Fibroblast of skin of right quadriceps (primary cell): ENCODE data around the gene USP15.
"Not testable (repeated sequence)": the region's sequence is repeated elsewhere in the genome, so short reads cannot be mapped to it uniquely, and the experiment has no call there.

Source experiments
- DNase-seq: peaks from one replicate; pipeline ENCODE4 v3.0.0-alpha.2; 2013

USP15 gene

DNA sequence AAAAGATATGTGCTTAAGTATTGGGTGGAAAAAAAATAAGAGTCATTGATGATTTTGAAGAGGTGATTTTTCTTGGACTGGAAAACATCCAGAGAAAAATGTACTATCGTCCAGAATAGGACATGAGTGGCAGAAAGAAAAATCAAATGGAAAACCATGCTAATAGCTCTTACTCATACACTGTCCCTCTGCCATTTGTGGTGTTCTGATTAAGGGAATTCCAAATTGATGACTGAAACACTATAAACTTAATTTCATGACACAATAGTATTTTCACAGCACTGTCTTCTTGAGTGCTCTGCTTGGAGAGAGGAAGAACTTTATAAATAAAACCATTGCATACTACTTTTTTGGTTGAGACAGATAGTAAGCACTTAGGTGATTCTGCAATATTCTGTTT lies 72.4 kb downstream of the USP15 start:
- DNase-seq: no peak

DNA sequence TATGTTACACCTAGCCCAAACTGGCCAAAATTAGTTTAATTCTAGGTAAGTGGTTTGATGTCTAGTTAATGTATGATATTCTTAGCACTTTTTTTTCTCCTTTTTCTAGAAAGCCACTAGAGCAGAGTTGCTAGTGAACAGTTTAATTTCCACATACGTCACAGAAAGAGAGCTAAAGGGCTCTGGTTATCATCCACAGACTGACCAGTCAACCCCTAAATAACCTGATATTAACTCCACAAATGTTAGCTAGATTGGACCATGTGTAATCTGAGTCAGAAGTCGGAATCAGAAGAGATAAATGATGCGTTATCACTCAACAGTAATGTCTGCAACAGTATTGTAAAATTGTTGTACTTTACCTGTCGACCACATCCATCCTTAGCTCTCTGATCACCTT lies 74.9 kb downstream of the USP15 start:
- no peak for DNase-seq

DNA sequence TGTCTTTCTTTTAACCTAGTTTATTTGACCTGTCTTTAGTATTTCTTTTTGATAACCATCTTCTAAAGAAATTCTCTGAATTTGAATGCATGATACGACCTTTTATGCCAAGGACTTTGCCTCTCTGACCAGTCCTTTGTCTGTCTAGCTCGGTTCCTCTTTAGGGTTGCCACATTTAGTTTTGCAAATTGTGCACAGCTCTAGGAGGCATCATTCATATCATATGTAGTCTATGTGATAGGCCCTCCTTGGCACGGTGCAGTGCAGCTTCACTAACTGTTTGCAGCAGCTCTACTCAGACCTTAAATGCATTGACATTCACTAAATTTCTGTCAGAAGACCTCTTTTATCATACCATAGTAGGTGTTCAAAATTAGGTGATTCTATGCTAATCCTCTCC lies 75.6 kb downstream of the USP15 start:
- no peak for DNase-seq

DNA sequence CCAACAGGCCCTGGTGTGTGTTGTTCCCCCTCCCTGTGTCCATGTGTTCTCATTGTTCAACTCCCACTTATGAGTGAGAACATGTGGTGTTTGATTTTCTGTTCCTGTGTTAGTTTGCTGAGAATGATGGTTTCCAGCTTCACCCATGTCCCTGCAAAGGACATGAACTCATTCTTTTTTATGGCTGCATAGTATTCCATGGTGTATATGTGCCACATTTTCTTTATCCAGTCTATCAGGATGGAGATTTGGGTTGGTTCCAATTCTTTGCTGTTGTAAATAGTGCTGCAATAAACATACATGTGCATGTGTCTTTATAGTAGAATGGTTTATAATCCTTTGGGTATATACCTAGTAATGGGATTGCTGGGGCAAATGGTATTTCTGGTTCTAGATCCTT lies 77.4 kb downstream of the USP15 start:
- not testable (repeated sequence) for DNase-seq

DNA sequence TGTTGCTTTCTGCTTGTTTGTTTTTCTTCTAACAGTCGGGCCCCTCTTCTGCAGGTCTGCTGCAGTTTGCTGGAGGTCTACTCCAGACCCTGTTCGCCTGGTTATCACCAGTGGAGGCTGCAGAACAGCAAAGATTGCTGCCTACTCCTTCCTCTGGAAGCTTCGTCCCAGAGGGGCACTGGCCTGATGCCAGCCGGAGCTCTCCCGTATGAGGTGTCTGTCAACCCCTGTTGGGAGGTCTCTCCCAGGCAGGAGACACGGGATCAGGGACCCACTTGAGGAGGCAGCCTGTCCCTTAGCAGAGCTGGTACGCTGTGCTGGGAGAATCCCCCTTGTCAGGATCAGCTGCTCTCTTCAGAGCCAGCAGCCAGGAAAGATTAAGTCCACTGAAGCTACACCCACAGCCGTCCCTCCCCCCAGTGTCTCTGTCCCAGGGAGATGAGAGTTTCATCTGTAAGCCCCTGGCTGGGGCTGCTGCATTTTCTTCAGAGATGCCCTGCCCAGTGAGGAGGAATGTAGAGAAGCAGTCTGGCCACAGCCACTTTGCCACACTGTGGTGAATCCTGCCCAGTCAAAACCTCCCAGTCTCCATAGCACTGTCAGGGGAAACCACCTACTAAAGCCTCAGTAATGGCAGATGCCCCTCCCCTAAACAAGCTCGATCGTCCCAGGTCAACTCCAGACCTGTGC lies 82.6 kb downstream of the USP15 start:
- DNase-seq: not testable (repeated sequence)

DNA sequence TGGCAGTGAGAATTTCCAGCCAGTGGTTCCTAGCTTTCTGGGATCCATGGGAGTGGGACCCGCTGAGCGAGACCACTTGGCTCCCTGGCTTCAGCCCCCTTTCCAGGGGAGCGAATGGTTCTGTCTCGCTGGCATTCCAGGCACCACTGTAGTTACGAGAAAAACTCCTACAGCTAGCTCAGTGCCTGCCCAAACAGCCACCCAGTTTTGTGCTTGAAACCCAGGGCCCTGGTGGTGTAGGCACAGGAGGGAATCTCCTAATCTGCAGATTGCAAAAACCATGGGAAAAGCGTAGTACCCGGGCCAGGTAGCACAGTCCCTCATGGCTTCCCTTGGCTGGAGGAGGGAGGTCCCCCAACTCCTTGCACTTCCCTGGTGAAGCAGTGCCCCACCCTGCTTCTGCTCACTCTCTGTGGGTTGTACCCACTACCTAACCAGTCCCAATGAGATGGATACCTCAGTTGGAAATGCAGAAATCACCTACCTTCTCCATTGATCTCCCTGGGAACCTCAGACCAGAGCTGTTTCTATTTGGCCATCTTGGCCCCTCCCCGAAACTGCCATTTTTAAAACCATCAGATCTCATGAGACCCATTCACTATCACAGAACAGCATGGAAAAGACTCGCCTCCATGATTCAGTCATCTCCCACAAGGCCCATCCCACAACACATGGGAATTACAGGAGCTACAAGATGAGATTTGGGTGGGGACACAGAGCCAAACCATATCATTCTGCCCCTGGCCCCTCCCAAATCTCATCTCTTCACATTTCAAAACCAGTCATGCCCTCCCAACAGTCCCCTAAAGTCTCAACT lies 83.3 kb downstream of the USP15 start:
- DNase-seq: not testable (repeated sequence)

DNA sequence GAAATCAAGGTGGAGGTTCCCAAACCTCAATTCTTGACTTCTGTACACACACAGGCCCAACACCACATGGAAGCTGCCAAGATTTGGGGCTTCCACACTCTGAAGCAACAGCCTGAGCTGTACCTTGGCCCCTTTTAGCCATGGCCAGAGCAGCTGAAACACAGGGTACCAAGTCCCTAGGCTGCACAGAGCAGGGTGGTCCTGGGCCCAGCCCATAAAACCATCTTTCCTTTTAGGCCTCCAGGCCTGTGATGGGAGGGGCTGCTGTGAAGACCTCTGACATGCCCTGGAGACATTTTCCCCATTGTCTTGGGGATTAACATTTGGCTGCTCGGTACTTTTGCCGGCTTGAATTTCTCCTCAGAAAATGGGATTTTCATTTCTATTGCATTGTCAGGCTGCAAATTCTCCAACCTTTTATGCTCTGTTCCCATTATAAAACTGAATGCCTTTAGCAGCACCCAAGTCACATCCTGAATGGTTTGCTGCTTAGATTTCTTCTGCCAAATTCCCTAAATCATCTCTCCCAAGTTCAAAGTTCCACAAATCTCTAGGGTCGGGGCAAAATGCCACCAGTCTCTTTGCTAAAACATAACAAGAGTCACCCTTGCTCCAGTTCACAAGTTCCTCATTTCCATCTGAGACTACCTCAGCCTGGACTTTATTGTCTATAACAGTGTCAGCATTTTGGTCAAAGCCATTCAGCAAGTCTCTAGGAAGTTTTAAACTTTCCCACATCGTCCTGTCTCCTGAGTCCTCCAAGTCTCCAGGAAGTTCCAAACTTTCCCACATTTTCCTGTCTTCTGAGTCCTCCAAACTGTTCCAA lies 84.7 kb downstream of the USP15 start:
- not testable (repeated sequence) for DNase-seq

DNA sequence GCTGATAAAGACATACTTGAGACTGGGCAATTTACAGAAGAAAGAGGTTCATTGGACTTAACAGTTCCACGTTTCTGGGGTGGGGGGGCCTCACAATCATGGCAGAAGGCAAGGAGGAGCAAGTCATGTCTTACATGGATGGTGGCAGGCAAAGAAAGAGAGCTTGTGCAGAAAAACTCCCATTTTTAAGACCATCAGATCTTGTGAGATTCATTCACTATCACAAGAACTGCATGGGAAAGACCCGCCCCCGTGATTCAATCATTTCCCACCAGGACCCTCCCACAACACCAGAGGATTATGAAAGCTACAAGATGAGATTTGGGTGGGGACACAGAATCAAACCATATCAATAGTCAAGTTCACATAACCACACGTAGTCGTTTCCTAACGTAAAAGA lies 85.5 kb downstream of the USP15 start:
- DNase-seq: no peak

DNA sequence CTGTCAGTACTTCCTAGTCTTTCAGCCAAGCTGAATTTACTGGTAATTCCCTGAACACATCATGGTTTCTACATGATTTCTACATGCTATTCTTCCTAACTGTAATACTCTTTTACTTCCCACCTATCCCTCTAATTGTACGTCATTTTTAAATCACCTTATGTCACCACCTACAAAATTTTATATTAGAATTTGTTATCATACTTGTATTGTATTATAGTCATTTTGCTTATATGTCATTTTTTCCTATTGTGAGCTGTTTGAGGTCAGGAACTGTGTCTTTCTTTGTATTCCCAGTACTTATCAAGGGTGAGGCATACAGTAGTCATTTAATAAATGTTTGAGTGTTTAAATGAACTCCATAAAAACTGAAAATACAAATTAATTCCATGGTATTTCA lies 86.6 kb downstream of the USP15 start:
- DNase-seq: no peak

DNA sequence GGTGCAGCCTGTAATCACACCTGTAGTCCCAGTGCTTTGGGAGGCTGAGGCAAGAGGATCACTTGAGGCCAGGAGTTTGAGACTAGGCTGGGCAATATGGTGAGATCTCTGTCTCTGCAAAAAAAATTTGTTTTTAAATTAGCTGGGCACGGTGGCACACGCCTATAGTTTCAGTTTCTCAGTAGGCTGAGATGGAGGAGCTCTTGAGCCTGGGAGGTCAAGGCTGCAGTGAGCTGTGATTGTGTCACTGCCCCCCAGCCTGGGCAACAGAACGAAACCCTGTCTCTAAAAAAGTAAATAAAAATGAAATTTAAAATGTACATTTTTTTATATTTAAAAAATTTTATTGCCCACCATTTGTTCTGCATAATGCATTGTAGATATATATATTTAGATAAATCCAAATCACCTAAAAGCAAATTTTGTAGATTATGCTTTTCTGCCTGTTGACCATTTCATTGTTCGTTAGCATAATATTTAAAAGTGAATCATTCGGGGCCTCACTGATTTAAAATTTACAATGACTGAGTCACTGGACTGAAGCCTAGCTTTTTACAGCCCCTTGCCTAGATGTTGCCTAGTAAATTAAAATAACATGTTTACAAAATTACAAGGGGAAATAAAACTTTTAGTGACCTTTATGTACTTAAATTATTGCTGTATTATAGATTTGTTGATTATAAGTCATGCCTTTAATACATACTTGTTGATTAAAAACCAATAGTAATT lies 87.9 kb downstream of the USP15 start:
- peak; percentile 36 for DNase-seq

DNA sequence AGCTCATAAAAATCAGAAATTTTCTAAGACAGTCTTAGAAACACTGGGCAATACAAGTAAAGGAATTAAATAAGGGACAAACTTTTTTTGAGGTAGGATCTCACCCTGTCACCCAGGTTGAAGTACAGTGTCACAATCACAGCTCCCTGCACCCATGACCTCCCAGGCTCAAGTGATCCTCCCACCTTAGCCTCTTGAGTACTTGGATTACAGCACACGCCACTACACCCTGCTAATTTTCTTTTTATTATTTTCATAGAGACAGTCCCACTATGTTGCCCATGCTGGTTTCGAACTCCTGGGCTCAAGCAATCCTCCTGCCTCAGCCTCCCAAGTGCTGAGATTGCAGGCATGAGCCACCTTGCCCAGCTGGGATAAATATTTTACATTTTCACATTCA lies 90.3 kb downstream of the USP15 start:
- DNase-seq: no peak

DNA sequence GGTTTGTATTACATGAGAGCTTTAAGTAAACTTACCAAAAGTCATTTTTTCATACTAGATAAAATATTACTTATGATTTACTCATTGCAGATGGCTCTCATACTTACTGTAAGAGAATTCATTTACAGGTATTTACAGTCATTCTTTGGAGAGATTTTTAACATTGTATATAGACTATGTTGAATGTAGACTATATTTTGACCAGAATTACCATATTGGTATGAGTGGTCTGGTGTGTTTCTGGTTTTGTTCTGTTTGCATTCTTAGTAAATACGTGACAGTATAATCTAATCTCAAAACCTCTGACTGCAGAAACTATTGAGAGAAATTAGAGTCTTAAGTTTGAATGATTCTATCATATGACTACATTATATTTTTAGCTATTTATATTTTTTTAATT lies 91.1 kb downstream of the USP15 start:
- no peak for DNase-seq

DNA sequence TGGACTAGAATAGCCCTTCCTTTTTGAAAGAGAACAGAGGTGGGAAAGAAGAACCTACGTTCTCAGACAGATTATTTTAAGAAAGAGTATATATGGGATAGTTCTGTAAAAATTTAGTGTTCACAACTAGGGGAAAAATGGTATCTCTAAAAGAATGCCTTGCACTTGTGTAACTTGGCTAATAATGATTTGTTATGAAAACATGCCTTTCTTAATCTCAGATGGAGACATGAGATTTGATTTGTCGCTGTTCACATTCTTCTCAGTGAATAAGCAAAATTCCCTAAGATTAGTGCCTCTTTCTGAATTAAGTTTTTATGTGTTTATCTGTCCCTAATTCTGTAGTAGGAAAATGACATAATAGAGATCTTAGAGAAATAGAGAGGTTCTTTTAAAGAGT lies 100.8 kb downstream of the USP15 start:
- DNase-seq: peak; percentile 3

DNA sequence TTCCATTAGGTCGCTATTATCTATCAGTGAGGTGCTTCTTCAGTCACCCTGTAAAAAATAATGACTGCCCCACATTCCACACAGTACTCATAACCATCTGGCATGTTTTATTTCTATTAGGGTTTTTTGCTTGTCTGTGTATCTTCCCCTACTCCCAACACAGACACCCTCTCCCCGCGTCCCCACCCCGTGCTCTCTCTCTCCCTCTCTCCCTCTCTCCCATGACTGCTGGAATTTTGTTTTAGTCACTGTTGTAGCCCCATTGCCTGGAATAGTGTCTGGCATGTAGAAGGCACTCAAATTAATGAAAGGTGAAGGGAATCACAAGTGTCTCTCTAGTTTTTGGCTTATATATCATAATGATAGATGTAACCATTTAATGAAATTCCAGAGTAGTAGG lies 103.3 kb downstream of the USP15 start:
- DNase-seq: no peak

DNA sequence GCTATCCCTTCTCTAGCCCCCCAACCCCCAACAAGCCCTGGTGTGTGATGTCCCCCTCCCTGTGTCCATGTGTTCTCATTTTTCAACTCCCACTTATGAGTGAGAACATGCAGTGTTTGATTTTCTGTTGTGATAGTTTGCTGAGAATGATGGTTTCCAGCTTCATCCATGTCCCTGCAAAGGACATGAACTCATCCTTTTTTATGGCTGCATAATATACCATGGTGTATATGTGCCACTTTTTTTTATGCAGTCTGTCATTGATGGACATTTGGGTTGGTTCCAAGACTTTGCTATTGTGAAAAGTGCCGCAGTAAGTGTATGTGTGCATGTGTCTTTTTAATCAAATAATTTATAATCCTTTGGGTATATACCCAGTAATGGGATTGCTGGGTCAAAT lies 104.5 kb downstream of the USP15 start:
- not testable (repeated sequence) for DNase-seq

DNA sequence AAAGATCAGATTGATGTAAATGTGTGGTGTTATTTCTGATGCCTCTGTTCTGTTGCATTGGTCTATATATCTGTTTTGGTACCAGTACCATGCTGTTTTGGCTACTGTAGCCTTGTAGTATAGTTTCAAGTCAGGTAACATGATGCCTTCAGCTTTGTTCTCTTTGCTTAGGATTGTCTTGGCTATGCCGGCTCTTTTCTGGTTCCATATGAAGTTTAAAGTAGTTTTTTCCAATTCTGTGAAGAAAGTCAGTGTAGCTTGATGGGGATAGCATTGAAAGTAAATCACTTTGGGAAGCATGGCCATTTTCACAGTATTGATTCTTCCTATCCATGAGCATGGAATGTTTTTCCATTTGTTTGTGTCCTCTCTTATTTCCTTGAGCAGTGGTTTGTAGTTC lies 105.6 kb downstream of the USP15 start:
- not testable (repeated sequence) for DNase-seq

DNA sequence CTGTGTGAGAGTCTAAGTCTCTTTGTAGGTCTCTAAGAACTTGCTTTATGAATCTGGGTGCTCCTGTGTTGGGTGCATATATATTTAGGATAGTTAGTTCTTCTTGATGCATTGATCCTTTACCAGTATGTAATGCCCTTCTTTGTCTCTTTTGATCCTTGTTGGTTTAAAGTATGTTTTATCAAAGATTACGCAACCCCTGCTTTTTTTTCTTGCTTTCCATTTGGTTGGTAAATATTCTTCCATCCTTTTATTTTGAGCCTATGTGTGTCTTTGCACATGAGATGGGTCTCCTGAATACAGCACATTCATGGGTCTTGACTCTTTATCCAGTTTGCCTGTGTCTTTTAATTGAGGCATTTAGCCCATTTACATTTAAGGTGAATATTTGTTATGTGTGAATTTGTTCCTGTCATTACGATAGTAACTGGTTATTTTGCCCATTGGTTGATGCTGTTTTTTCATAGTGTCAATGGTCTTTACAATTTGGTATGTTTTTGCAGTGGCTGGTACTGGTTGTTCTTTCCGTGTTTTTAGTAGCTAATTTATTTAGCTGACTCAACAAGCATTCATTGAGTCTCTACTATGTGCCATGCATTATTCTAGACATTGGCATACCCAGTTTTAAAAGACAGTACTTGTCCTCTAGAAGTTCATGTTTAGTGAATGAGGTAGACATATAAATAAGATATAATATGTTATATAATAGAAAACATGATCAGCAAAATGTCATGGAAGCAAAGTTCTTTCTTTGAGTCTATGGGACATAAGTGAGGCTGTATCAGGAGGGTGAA lies 108.4 kb downstream of the USP15 start:
- DNase-seq: not testable (repeated sequence)

DNA sequence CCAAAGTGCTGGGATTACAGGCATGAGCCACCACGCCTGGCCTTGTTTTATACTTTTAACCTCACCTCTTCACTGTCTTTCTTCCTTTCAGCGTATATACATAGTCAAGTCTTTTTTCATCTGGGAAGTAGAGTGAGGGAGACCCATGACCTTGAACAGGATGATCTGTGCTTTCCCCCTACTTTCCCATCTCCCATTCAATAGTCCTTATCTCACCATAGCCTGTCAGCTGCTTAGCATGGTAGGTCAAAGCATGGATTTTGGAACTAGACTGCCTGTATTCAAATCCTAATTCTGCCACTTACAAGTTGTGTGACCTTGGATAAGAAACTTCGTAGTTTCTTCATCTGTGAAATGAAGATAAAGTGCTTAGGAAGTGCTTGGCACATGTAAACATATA lies 110.0 kb downstream of the USP15 start:
- no peak for DNase-seq

DNA sequence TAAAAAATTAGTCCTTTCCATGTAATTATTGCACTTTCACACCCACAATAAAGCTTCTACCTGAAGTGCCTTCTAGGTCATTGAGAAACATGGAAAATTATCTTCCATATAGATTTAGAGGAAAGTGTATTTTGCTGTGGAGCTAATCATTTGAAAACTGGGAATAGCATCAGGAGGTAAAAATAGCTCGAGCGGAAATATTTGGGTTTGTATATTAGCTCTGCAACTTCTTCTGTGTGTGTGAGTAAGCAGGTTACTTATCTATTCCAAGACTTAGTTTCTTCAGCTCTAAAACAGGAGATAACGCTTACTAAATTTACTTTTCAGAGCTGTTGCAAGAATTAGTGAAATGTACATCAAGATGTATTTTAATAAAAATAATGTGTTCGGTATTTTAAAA lies 111.5 kb downstream of the USP15 start:
- DNase-seq: no peak

DNA sequence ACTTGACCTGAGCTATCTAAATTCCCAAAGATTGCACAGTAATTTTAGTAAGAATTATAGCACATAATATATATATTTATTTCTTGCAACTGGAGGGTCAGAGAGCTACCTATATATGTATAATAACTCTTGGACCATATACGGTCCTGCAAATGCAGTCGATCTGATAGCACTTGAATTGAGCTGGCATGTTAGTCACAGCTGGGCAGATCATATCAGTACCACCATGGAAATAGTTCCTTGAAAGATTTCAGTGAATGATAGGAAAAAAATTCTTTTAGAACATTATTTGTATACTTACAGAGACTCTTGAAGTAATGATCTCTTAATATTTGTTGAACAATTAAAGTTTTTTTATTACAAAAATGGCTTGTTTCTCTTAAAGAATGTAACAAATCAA lies 111.9 kb downstream of the USP15 start:
- no peak for DNase-seq

DNA sequence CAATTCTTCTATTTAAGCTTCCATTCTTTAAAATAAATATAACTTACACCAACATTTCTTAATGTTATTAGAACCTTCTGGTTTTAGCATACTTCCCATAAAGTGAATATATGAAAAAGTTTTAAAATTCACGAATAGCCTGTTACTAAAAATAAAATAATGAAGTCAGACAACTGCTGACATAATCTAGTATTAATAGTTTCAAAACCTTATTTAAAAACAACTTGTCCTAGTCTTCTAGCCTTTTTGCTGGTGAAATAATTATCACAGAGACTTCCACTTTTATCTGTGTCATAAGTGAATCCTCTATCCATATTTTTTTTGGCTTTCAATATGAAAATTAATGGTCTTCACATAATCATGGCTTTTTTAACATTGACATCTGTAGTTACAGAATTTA lies 112.6 kb downstream of the USP15 start:
- DNase-seq: no peak

DNA sequence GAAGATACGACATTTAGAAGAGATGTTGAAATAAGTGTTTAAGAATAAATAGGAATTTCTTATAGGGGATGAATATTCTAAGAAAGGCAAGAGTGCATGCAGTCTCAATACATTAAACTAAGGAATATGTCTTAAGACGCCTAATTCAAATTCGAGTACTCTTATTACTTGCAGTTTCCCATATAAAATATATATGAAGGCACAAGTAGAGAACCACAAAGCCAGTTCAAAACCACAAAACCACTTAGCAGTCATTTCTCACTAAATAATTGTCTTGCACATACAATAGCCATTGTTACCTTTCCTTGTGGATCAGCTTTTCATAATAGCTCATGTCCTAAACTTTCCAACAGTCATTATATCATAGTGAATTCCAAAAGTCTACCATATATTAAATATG lies 115.4 kb downstream of the USP15 start:
- no peak for DNase-seq
